VCaP (cell line): ENCODE results near the gene NPB.

Experiments used
- H3K27ac ChIP-seq: fragments of 450-650 bp; 2 replicates; pipeline ENCODE4 v1.5.1; 2017
- CTCF ChIP-seq: fragments of 450-650 bp; conservative IDR thresholded peaks from 2 replicates; pipeline ENCODE4 v1.5.1; 2017; ENCODE audit warnings: mild to moderate bottlenecking, moderate library complexity

Gene NPB

GRCh38 chr17:81885869-81886548 lies 16.0 kb upstream of the NPB start:
- no peak for TF ChIP-seq CTCF
- H3K27ac ChIP-seq = no peak overlapping the region

- no peak for TF ChIP-seq CTCF
Measured at GRCh38 chr17:81888105-81888987, 13.7 kb upstream of the NPB start.

GRCh38 chr17:81888988-81889595 lies 12.9 kb upstream of the NPB start:
- no peak for TF ChIP-seq CTCF
- H3K27ac ChIP-seq = no peak overlapping the region

More at GRCh38 chr17:81888105-81888987, 13.7 kb upstream of the NPB start:
- no peak overlapping the region for H3K27ac ChIP-seq

- TF ChIP-seq CTCF = no peak
- H3K27ac ChIP-seq = peak overlapping the region; percentile 96; the same call in 1 of the 2 replicates
Measured at GRCh38 chr17:81889602-81890001, 12.4 kb upstream of the NPB start.

- H3K27ac ChIP-seq = peak overlapping the region; percentile 96
- no peak for TF ChIP-seq CTCF
Measured at GRCh38 chr17:81890447-81891302, 11.4 kb upstream of the NPB start.

- no peak for TF ChIP-seq CTCF
- peak overlapping the region; percentile 96 for H3K27ac ChIP-seq
Measured at GRCh38 chr17:81891303-81891552, 10.8 kb upstream of the NPB start.

- TF ChIP-seq CTCF = no peak
- H3K27ac ChIP-seq = no peak overlapping the region
Measured at GRCh38 chr17:81895400-81895799, 6.6 kb upstream of the NPB start.
